Raji (cell line): ENCODE data around the gene ZNF79.

Experiments
- POLR2A ChIP-seq: IDR thresholded peaks from 2 replicates; pipeline ENCODE4 v1.6.1; 2011; ENCODE audit warnings: low read depth, low read length, control low read depth; ENCODE audit not compliant: insufficient read depth

ZNF79 gene

DNA sequence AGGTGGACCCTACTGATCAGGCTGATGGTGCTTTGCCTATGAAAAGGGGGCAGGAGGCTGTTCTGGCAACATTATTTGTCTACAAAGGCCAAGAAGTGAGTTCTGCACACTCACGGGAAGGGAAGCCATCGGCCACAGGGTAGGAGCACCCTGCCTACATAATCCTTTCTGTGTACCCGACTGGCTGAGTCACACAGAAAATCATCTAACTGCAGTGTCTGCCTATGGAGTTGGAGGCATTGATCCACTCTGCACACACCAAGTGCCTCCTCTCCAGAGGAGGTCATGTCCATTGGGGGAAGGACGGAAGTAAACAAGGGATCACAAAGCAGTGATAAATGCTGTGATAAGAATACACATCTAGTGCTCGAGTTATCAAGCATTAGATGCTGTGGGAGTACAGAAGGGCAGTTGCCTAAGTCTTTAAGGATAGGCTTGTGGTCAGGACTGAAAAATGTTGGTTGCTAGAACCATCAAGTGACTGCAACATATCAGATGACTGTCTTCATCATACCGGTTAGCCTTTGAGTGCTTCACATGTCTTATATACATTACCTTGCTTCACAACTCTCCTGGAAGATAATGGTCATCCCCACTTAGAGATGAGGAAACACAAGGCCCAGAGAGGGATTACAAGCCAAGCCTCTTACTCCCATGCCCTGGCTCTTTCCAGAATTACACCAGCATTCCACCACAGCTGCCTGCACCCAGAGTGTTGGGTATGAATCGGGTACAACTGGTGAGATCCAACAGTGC lies 28.5 kb upstream of the ZNF79 start:
- TF ChIP-seq POLR2A = no peak

DNA sequence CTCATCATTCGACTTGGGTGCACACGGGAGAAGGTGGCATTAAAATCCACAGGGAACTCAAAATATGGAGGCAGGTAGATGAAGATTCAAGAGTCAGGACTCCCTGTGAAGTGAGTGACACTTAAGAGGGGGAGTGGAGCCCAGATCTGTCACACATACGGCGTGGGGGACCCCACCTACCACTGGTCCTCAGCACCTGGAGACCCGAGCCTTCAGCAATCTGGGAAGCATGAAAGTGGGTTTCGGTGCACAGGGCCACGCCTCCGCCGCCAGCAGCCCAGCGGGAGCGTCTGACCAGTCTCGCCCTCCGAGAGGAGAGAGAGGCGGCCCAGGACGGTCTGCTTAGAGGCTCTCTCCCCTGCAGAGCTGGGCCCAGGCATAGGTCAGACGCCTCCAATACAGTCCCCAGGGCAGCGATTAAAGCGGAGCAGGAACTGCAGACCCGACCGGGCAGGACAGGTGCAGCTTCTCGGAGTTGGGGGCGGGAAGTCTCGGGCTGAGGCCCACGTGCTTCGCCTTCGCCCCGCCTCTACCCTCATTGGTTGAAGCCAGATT lies 27.9 kb upstream of the ZNF79 start:
- peak; percentile 72 for TF ChIP-seq POLR2A

DNA sequence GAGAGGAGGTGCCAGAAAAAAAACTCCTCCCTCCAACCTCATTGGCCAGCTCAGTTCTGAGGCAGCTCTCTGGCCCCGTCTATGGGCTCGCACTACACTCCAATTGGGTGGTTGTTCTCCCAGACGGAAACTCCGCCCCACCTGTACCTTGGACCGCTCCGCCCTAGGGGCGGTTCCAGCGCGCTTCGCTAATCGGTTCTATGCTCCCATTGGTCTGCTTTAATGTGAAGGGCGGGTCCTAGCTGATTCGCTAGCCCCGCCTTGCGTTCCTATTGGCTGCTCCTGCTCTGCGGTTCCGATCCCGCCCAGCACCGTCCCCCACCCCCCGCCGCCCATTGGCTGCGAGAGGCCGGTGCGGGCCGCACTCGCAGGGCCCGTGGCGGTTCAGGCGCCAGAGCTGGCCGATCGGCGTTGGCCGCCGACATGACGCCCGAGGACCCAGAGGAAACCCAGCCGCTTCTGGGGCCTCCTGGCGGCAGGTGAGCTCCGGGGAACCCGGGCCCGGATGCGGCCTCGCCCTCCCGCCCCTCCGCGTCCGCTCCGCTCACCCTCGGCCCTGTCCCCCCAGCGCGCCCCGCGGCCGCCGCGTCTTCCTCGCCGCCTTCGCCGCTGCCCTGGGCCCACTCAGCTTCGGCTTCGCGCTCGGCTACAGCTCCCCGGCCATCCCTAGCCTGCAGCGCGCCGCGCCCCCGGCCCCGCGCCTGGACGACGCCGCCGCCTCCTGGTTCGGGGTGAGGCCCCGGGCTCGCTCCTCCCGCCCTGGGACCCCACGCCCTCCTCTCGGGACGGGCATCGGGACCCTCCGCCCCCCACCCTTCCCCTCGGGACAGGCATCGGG lies 27.2 kb upstream of the ZNF79 start, which contains the start of gene SLC2A8:
Gene SLC2A8 (plus strand): TSS at position 362 of the 838 bp plus-strand sequence. CDS start 62 bp downstream, at position 424.
- peak; percentile 64 for TF ChIP-seq POLR2A

DNA sequence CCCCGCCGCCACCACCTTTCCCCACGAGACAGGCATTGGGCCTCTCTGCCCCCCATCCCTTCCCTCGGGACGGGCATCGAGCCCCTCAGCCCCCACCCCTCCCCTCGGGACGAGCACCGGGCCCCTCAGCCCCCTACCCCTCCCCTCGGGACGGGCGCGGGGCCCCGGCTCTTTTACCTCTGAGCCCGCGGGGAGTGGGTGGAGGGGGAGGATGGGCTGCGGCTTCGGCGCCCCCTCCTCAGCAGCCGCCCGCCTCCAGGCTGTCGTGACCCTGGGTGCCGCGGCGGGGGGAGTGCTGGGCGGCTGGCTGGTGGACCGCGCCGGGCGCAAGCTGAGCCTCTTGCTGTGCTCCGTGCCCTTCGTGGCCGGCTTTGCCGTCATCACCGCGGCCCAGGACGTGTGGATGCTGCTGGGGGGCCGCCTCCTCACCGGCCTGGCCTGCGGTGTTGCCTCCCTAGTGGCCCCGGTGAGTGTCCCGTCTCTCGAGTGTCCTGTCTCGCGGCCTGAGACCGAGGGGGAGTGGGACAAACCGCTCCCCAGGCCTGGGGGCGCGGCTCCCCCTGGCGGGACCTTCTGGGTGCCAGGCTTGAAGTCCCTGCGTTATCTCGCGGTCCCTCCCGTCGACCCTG lies 26.4 kb upstream of the ZNF79 start:
- no peak for TF ChIP-seq POLR2A

DNA sequence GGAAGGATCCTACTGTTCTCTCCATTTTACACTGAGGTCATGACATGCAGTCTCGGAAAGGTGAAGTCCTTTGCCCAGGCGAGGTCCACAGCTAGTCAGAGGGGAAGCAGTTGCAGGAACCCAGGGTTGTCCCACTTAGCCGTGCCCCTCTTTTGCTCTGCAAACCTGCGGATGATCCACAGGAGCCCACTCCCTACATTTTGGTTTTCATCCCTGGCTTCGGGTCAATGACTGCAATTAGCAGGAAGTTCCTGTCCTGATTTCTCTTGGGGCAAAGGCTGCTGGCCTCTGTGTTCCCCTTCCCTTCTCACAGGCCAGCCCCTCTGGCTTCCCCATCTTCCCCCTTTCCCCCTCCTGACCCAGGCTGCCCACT lies 25.9 kb upstream of the ZNF79 start:
- no peak for TF ChIP-seq POLR2A

DNA sequence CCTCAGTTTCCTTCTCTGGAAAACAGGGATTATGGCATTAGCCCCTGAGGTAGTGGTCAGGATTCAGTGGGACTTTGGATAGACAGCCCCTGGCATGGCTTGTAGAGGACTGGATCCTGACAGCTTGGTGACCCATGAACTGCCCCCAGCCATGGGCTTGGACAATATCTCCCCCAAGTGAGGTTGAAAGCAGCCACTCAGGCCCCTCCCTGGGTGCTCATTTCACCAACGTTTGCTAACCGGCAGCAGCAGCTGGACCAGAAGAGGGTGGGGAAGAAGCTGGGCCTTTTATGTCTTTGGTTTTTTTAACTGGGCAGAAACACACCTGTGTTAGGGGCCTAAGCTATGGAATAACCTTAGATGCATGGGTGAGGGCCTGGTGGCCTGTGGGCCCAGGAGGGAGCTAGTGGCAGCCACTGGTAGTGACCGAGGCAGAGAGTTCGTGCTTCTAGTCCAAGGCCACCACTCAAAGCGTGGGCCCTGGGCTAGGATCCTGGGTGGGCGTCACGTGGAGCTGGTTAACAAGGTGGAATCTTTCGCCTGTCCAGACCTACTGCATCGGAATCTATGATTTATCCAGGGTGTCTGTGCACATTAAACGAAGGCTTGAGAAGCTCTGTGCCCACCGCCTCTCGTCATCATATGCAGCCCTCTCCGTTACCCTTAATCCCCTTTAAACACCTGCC lies 25.3 kb upstream of the ZNF79 start:
- TF ChIP-seq POLR2A = no peak

DNA sequence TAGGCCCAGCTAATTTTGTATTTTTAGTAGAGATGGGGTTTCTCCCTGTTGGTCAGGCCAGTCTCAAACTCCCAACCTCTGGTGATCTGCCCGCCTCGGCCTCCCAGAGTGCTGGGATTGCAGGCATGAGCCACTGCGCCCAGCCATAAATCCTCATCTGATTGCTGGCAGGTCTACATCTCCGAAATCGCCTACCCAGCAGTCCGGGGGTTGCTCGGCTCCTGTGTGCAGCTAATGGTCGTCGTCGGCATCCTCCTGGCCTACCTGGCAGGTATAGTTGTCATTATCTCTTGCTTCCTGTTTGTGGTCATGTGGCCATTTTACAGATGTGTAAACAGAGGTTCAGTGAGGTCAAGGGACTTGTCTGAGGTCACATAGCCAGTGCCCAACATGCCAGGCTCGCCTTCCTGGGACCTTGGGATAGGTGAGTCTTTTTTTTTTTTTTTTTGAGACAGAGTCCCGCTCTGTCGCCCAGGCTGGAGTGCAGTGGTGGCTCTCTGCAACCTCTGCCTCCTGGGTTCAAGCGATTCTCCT lies 24.4 kb upstream of the ZNF79 start:
- TF ChIP-seq POLR2A = no peak

DNA sequence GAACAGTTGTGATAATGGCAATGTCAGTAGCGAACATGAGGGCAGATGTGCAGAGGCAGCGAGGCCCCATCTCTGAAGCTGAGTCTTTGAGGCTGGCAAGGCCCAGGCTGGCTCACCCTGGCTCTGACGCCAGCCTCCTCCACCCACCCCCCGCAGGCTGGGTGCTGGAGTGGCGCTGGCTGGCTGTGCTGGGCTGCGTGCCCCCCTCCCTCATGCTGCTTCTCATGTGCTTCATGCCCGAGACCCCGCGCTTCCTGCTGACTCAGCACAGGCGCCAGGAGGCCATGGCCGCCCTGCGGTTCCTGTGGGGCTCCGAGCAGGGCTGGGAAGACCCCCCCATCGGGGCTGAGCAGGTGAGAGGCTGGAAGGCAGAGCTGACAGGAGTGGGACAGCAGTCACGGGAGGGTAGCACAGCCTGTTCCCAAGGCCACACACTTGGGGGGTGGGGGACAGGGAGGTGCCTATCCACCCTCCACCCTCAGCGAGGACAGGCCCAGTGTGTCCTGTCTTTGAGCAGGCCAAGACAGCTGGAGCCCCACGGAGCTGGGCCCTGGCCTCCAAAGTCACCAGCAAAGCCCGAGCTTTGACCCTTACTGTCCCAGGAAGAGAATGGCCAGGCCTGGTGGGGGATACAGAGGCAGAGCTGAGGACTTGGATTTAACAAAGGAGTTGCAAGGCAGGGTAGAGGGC lies 21.6 kb upstream of the ZNF79 start:
- no peak for TF ChIP-seq POLR2A

DNA sequence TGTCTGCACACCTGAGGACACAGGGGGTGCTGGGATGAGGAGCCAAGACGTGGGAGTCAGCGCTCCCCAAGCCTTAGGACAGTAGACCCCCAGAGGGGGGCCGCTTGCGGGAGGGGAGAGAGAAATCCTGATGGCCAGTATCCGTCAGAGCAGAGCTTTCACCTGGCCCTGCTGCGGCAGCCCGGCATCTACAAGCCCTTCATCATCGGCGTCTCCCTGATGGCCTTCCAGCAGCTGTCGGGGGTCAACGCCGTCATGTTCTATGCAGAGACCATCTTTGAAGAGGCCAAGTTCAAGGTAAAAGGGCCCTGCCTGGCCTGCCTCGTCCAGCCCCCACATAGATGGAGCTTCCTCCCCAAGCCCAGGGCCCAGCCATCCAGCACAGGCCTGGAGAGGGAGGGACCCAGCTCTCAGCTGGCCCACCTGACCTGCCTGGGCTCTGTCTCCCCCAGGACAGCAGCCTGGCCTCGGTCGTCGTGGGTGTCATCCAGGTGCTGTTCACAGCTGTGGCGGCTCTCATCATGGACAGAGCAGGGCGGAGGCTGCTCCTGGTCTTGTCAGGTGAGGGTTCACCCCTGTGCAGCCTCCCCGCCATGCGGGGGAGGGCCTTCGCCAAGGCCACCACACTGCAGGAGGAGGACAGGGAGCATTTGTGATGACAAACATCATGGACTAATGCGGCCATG lies 20.5 kb upstream of the ZNF79 start:
- no peak for TF ChIP-seq POLR2A

DNA sequence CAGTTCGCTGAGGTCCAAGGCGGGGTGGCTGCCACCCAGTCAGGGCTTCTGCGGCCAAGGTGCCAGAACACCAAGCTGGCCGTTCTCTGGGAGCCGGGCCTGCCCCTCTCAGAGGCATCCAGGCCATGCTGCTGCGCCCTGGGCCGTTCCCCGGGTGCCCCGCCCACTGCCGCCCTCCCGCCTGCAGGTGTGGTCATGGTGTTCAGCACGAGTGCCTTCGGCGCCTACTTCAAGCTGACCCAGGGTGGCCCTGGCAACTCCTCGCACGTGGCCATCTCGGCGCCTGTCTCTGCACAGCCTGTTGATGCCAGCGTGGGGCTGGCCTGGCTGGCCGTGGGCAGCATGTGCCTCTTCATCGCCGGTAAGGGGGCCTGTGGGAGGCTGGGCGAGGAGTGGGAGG lies 19.6 kb upstream of the ZNF79 start:
- TF ChIP-seq POLR2A = no peak

DNA sequence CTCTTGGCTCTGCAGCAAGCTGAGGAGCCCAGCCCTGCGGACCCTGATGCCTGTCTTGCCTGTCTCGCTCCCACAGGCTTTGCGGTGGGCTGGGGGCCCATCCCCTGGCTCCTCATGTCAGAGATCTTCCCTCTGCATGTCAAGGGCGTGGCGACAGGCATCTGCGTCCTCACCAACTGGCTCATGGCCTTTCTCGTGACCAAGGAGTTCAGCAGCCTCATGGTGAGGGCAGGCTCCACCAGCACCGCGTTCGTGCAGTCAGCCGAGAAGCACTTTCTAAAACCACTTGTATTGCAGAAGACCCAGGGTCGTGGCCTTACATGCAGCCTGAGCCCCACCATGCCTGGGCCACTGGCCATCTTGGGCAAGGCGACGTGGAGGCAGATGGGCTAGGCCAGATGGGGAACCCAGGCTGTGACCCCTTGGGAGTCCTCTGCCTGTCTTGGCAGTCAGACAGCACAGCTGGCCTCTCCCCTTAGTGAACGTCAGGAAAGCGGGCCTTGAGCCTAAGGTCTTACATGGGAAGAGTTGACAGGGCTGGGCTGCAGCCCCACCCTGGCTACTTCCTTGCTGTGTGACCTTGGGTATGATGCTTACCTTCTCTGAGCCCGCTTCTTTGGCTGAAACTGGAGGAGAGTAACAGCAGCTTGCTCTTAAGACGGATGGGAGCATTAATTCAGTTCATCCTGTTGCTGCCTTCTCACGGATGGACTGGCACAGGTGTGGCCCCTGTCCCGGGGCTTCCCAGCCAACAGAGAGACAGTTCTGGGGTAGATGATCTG lies 18.6 kb upstream of the ZNF79 start:
- TF ChIP-seq POLR2A = no peak

DNA sequence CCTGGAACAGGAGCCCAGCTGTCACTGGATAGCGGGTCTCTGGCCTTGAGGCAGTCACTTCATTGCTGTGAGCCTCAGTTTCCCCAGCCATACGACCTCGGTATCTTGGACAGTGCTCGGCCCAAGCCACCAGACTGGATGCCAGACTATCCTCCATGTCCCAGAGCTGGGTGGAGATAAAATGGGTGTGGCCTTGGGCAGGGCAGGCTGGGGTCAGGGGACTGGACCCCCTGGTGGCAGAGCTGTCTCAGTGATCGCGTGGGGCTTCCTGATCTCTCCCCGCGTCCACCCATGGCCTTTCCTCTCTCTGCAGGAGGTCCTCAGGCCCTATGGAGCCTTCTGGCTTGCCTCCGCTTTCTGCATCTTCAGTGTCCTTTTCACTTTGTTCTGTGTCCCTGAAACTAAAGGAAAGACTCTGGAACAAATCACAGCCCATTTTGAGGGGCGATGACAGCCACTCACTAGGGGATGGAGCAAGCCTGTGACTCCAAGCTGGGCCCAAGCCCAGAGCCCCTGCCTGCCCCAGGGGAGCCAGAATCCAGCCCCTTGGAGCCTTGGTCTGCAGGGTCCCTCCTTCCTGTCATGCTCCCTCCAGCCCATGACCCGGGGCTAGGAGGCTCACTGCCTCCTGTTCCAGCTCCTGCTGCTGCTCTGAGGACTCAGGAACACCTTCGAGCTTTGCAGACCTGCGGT lies 17.2 kb upstream of the ZNF79 start:
- TF ChIP-seq POLR2A = no peak
